Neural cell (in vitro differentiated cells): ENCODE measurements around the gene ATP1B2. TPM values are rescaled to one million over a fixed set of nuclear protein-coding genes. Genes with fewer than 3 reads are reported as not detected.

Experiments
- H2AFZ ChIP-seq: fragments of 200-600, 300-800 bp; sonication (generic), shearing (Covaris generic); 2 replicates; pipeline ENCODE4 v1.6.0; 2014; ENCODE audit warnings: low read depth, mild to moderate bottlenecking, antibody characterized with exemption, low read length, moderate library complexity
- H3F3A ChIP-seq: fragments of 200-600 bp; shearing (Covaris generic); 2 replicates; pipeline ENCODE4 v1.6.1; 2016; ENCODE audit warnings: mild to moderate bottlenecking, moderate library complexity, mixed read lengths, antibody characterized with exemption, low read length; ENCODE audit not compliant: insufficient read depth, poor library complexity, severe bottlenecking
- H3K27ac ChIP-seq: fragments of 200-600, 300-800 bp; sonication (generic), shearing (Covaris generic); 2 replicates; pipeline ENCODE4 v1.5.1; 2014; ENCODE audit warnings: mild to moderate bottlenecking, low read length, moderate library complexity
- H3K27me3 ChIP-seq: fragments of 300-800, 200-600 bp; sonication (generic), shearing (Covaris generic); 2 replicates; pipeline ENCODE4 v1.6.0; 2014; ENCODE audit warnings: mild to moderate bottlenecking, low read depth, low read length, moderate library complexity; ENCODE audit not compliant: insufficient read depth
- H3K36me3 ChIP-seq: fragments of 300-800, 200-600 bp; sonication (generic), shearing (Covaris generic); 2 replicates; pipeline ENCODE4 v1.5.1; 2014; ENCODE audit warnings: mild to moderate bottlenecking, antibody characterized with exemption, low read length, moderate library complexity; ENCODE audit not compliant: insufficient read depth
- H3K4me2 ChIP-seq: fragments of 300-800, 200-600 bp; sonication (generic), shearing (Covaris generic); 2 replicates; pipeline ENCODE4 v1.6.0; 2014; ENCODE audit warnings: mild to moderate bottlenecking, low read length
- H3K4me3 ChIP-seq: fragments of 300-800, 200-600 bp; sonication (generic), shearing (Covaris generic); 2 replicates; pipeline ENCODE4 v1.5.1; 2014; ENCODE audit warnings: mild to moderate bottlenecking, low read length, moderate library complexity
- H3K79me2 ChIP-seq: fragments of 200-600 bp; shearing (Covaris generic); replicated peaks from 2 replicates; pipeline ENCODE4 v1.6.0; 2014; ENCODE audit warnings: mild to moderate bottlenecking, low read length, moderate library complexity; ENCODE audit not compliant: insufficient read depth
- H3K9ac ChIP-seq: fragments of 300-800, 200-600 bp; sonication (generic), shearing (Covaris generic); 2 replicates; pipeline ENCODE4 v1.6.1; 2016; ENCODE audit warnings: mild to moderate bottlenecking, low read length, mixed read lengths
- H3K9me2 ChIP-seq: fragments of 200-600 bp; shearing (Covaris generic); 2 replicates; pipeline ENCODE4 v1.6.1; 2016; ENCODE audit warnings: mild to moderate bottlenecking, low read length, mixed read lengths; ENCODE audit not compliant: insufficient read depth
- H3K9me3 ChIP-seq: fragments of 200-600, 300-800 bp; sonication (generic), shearing (Covaris generic); 2 replicates; pipeline ENCODE4 v1.6.1; 2016; ENCODE audit warnings: mild to moderate bottlenecking, mixed run types, low read length, moderate library complexity, mixed read lengths
- H4K20me1 ChIP-seq: fragments of 200-600 bp; shearing (Covaris generic); 2 replicates; pipeline ENCODE4 v1.6.1; 2016; ENCODE audit warnings: mild to moderate bottlenecking, mixed run types; ENCODE audit not compliant: insufficient read depth
- CTCF ChIP-seq: fragments of 450-650 bp; IDR thresholded peaks from 2 replicates; pipeline ENCODE4 v1.5.1; 2014; ENCODE audit warnings: antibody characterized with exemption, mild to moderate bottlenecking, moderate library complexity; ENCODE audit not compliant: poor library complexity, severe bottlenecking
- EP300 ChIP-seq: fragments of 450-650 bp; conservative IDR thresholded peaks from 2 replicates; pipeline ENCODE4 v1.6.1; 2014; ENCODE audit warnings: antibody characterized with exemption, mild to moderate bottlenecking, moderate library complexity; ENCODE audit not compliant: poor library complexity, severe bottlenecking
- EZH2 ChIP-seq: fragments of 200-600, 300-800 bp; shearing (Covaris generic), sonication (generic); IDR thresholded peaks from 2 replicates; pipeline ENCODE4 v1.6.1; 2014; ENCODE audit warnings: antibody characterized with exemption, low read length, borderline replicate concordance, mild to moderate bottlenecking; ENCODE audit not compliant: insufficient read depth, poor library complexity, severe bottlenecking
- MXI1 ChIP-seq: fragments of 450-650 bp; conservative IDR thresholded peaks from 2 replicates; pipeline ENCODE4 v1.6.1; 2014; ENCODE audit warnings: antibody characterized with exemption, mild to moderate bottlenecking; ENCODE audit not compliant: poor library complexity, severe bottlenecking
- POLR2AphosphoS5 ChIP-seq: IDR thresholded peaks from 2 replicates; pipeline ENCODE4 v1.6.1; 2012
- RAD21 ChIP-seq: fragments of 450-650 bp; conservative IDR thresholded peaks from 2 replicates; pipeline ENCODE4 v1.6.1; 2014; ENCODE audit warnings: antibody characterized with exemption, mild to moderate bottlenecking, moderate library complexity
- REST ChIP-seq: IDR thresholded peaks from 2 replicates; pipeline ENCODE4 v1.6.1; 2012; ENCODE audit warnings: borderline replicate concordance
- SMC3 ChIP-seq: fragments of 450-650 bp; conservative IDR thresholded peaks from 2 replicates; pipeline ENCODE4 v1.6.1; 2014; ENCODE audit warnings: antibody characterized with exemption, mild to moderate bottlenecking, moderate library complexity; ENCODE audit not compliant: poor library complexity
- TAF1 ChIP-seq: IDR thresholded peaks from 2 replicates; pipeline ENCODE4 v1.6.1; 2012; ENCODE audit warnings: low read depth
- polyA plus RNA-seq: library from polyadenylated mRNA; depleted of rRNA; stranded (reverse); fragments of >200 nt; gene quantifications from 2 replicates; pipeline ENCODE4 v1.2.3, GENCODE V29; 2014

ATP1B2 gene
- polyA plus RNA-seq, 1 donor from 2014 or later, result 4.2 TPM

GRCh38 chr17:7674934-7675333, 24.2 kb downstream of the ATP1B2 start:
- H3K9me3 ChIP-seq, result no peaks in the 10 kb centered on the region
- H3K36me3 ChIP-seq, result peaks cover 11% of the 10 kb centered on the region
- H4K20me1 ChIP-seq, result no peaks in the 10 kb centered on the region
- H3F3A ChIP-seq, result no peaks in the 10 kb centered on the region
- H3K79me2 ChIP-seq, result no peaks in the 10 kb centered on the region
- H3K9ac ChIP-seq, result no peak overlapping the region
- H3K4me2 ChIP-seq, result no peak overlapping the region
- H3K27me3 ChIP-seq, result no peaks in the 10 kb centered on the region
- no peak overlapping the region for H3K27ac ChIP-seq
- TF ChIP-seq EP300, result no peak
- no peak for TF ChIP-seq CTCF
- no peak for TF ChIP-seq REST
- TF ChIP-seq POLR2AphosphoS5, result no peak
- TF ChIP-seq EZH2, result no peak
- no peak for TF ChIP-seq RAD21
- TF ChIP-seq TAF1, result no peak
- no peak for TF ChIP-seq SMC3
- TF ChIP-seq MXI1, result no peak
- no peak overlapping the region for H3K4me3 ChIP-seq
- H2AFZ ChIP-seq, result no peak overlapping the region
- no peaks in the 10 kb centered on the region for H3K9me2 ChIP-seq

GRCh38 chr17:7676533-7676932, 25.8 kb downstream of the ATP1B2 start:
- H3K79me2 ChIP-seq, result no peaks in the 10 kb centered on the region
- H3F3A ChIP-seq, result no peaks in the 10 kb centered on the region
- peaks cover 11% of the 10 kb centered on the region for H3K36me3 ChIP-seq
- no peaks in the 10 kb centered on the region for H4K20me1 ChIP-seq
- no peak overlapping the region for H3K4me2 ChIP-seq
- no peak overlapping the region for H3K4me3 ChIP-seq
- H3K27me3 ChIP-seq, result no peaks in the 10 kb centered on the region
- no peak overlapping the region for H3K9ac ChIP-seq
- H3K27ac ChIP-seq, result no peak overlapping the region
- no peaks in the 10 kb centered on the region for H3K9me2 ChIP-seq
- H2AFZ ChIP-seq, result no peak overlapping the region
- no peaks in the 10 kb centered on the region for H3K9me3 ChIP-seq
- TF ChIP-seq CTCF, result no peak
- TF ChIP-seq POLR2AphosphoS5, result no peak
- no peak for TF ChIP-seq SMC3
- TF ChIP-seq EP300, result no peak
- no peak for TF ChIP-seq TAF1
- TF ChIP-seq MXI1, result no peak
- TF ChIP-seq RAD21, result no peak
- TF ChIP-seq EZH2, result no peak
- no peak for TF ChIP-seq REST
